Inflammatory macrophage treated with lipopolysaccharide for 4 hours (primary cell): Measurements from ENCODE around the gene CDKL1.
"Not testable (repeated sequence)": the region's sequence is repeated elsewhere in the genome, so short reads cannot be mapped to it uniquely, and the experiment has no call there.

ENCODE experiments used
- DNase-seq: peaks from one replicate; pipeline ENCODE4 v3.0.0-alpha.2; 2020

CDKL1 gene

GRCh38 chr14:50383618-50384225 is 13.0 kb downstream of the CDKL1 start:
- no peak for DNase-seq

- no peak for DNase-seq
Measured at GRCh38 chr14:50381823-50382287, 14.8 kb downstream of the CDKL1 start.

GRCh38 chr14:50381008-50381407 is 15.7 kb downstream of the CDKL1 start:
- DNase-seq, result no peak

DNA sequence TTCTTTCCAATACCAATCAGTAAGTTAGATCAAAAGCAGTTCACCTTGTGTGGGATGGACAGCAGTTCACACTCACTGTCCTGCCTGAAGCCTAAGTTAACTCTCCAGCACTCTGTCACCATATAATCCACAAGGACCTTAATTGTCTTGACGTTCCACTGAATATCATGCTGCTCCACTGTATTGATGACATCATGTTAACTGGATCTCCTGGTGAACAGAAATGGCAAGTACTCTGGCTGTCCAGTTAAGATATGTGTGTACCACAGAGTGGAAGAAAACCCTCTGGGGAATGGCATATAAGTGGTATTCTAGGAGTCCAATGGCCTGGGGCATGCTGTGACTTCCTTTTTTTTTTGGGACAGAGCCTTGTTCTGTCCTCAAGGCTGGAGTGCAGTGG is 16.2 kb downstream of the CDKL1 start:
- DNase-seq, result no peak

- DNase-seq, result no peak
Measured at GRCh38 chr14:50379563-50379962, 17.1 kb downstream of the CDKL1 start.

- DNase-seq, result no peak
Measured at GRCh38 chr14:50377550-50378085, 19.1 kb downstream of the CDKL1 start.

GRCh38 chr14:50375760-50376159 is 20.9 kb downstream of the CDKL1 start:
- no peak for DNase-seq

DNA sequence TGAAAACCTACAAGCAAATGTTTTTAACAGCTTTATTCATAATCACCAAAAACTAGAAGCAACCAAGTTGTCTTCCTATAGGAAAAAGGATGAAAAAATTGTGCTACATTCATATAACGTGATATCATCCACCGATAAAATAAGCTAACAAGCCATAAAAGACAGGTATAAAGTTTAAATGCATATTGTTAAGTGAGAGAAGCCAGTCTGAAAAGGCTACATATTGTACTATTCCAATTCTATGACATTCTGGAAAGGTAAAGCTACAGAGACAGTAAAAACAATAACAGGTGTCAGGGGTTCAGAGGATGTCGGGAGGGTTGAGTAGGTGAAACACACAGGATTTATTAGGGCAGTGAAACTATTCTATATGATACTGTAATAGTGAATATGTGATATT is 22.7 kb downstream of the CDKL1 start:
- no peak for DNase-seq

DNA sequence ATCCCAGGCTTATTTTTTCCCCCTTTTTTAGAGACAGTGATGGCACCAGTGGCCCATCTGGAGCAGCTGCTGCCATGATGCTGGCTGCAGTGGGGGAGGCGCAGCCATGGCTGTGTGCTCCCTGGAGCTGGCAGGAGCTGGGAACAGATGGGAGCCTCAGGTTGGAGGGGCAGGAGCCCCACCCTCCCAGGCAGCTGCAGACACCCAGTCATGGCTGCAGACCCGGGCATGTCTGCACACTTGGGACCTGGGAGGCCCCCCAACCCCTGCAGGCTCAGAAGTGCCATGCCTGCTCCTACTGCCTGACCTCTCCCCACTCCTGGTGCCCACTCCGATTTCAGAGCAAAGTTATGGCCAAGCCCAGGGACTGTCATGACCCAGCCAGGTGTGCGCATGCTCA is 25.1 kb downstream of the CDKL1 start:
- no peak for DNase-seq

DNA sequence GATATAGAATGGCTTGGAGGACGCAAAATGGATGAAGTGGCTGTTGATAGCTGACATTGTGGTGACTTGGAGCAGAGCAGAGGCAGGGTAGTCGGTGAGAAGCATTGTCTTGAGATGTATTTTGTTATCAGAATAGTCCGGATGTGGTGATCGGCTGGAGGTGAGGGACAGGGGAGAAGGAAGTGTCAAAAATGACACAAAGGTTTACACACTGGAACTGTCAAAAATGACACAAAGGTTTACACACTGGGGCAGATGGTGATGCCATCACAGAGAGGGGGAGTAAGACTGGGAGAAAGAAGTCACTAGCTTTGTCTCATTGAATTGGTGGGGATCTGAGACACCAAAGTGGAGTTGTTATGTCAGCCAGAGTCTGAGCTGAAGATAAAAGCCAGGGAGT is 30.1 kb downstream of the CDKL1 start:
- DNase-seq, result no peak

DNA sequence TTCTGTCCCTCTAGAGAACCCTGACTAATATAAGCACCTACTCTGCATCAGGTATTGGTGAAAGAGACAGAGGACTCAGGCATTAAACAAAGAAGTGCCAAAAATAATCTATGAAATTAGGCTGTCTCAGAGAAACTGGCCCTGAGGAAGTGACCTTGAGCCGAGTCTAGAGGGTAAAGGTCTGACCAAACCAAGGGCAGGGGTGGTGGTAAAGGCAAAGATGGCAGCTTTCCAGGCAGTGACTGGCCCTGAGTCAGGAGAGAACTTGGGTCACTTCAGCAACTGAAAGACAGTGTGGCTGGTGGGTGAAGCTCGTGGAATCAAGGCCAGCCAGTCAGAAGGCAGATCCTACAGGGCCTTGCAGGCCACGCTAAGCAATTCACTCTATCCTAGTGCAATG is 30.6 kb downstream of the CDKL1 start:
- DNase-seq, result no peak

DNA sequence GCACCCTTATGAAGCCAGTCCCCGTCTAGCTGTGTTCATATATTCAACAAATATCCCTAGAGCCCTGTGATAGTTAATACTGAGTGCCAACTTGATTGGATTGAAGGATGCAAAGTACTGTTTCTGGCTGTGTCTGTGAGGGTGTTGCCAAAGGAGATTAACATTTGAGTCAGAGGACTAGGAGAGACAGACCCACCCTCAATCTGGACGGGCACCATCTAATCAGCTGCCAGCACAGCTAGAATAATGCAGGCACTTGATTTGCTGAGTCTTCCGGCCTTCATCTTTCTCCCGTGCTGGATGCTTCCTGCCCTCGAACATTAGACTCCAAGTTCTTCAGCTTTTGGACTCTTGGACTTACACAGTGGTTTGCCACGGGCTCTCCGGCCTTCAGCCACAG is 31.1 kb downstream of the CDKL1 start:
- not testable (repeated sequence) for DNase-seq

GRCh38 chr14:50364792-50365191 is 31.9 kb downstream of the CDKL1 start:
- DNase-seq, result no peak

DNA sequence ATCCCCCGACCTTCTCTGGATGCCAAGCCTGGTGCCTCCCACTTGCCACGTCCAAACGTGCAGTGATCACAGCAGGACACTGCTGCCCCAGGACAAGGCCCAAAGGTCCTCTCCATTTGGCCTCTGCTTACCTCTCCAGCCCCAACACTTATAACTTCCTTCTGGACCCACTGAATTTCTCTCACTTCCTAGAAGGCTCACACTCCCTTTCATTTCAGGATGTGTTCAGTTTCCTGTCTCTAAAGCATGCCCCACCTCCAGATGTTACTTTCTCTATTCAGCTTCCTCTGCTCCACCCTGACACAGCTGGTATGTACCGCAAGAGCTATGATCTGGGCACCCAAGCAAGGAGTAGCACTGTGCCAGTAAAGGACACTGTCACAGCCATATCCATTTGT is 33.0 kb downstream of the CDKL1 start:
- peak; percentile 91 for DNase-seq

DNA sequence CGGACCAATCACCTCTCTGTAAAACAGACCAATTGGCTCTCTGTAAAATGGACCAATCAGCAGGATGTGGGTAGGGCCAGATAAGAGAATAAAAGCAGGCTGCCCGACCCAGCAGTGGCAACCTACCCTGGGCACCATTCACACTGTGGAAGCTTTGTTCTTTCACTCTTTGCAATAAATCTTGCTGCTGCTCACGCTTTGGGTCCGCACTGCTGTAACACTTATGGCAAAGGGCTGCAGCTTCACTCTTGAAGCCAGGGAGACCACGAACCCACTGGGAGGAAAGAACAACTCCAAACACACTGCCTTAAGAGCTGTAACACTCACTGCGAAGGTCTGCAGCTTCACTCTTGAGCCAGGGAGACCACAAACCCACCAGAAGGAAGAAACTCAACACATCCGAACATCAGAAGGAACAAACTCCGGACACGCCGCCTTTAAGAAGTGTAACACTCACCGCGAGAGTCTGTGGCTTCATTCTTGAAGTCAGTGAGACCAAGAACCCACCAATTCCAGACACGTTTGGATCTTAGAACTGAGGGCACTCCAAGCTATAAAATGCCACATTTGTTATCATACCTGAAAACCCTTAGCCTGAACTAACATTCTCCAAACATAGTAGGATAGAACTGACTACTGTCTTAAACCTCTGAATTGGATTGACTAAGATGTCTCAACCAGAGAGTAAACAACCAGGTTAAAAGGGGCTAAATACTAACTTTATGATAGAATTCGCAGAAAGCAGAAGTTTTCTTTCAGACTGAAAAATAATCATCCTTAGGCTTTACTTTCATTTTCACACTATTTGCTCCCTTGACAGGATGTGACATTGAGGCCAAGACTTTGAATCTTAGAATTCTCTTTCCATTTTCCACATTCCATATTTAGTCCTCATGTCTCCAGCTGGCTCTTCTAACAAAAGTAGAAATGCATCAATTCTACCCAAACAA is 33.6 kb downstream of the CDKL1 start:
- peak; percentile 56 for DNase-seq

DNA sequence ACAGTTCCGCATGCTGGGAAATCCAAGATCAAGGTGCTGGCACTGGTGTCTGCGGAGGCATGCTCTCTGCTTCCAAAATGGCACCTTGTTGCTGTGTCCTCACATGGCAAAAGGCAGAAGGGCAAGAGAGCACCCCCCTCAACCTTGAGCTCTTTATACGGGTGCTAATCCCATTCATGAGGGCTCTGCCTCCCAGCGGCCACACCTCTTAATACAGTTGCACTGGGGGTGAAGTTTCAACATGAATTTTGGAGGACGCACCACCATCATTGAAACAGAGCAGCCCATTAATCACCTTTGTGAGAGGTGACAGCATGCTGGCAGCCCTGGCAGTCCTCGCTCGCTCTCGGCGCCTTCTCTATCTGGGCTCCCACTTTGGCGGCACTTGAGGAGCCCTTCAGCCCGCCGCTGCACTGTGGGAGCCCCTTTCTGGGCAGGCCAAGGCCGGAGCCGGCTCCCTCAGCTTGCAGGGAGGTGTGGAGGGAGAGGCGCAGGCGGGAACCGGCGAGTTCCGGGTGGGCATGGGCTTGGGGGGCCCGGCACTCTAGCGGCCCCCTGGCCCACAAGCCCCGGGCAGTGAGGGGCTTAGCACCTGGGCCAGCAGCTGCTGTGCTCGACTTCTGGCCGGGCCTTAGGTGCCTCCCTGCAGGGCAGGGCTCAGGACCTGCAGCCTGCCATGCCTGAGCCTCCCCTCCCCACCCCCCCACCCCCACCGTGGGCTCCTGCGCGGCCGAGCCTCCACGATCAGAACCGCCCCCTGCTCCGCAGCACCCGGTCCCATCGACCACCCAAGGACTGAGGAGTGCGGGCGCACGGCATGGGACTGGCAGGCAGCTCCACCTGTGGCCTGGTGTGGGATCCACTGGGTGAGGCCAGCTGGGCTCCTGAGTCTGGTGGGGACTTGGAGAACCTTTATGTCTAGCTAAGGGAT is 34.9 kb downstream of the CDKL1 start:
- not testable (repeated sequence) for DNase-seq

DNA sequence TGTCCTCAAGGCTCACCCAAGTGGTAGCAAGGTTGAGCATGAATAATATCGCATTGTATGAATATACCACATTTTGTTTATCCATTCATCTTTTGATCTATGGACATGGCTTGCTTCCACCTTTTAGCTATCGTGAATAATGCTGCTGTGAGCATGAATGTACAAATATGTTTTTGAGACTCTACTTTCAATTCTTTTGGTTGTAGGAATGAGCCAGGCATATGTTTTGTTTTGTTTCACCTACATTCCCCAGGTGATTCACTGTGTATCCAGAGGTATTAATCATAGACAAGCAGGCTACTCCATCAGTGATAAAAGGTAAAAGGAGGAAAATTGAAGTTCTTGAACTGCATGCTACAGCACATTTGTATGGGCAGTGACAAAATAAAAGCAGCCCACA is 35.8 kb downstream of the CDKL1 start:
- DNase-seq, result no peak

- DNase-seq, result no peak
Measured at GRCh38 chr14:50360093-50360492, 36.6 kb downstream of the CDKL1 start.

- no peak for DNase-seq
Measured at GRCh38 chr14:50359631-50360030, 37.0 kb downstream of the CDKL1 start.

DNA sequence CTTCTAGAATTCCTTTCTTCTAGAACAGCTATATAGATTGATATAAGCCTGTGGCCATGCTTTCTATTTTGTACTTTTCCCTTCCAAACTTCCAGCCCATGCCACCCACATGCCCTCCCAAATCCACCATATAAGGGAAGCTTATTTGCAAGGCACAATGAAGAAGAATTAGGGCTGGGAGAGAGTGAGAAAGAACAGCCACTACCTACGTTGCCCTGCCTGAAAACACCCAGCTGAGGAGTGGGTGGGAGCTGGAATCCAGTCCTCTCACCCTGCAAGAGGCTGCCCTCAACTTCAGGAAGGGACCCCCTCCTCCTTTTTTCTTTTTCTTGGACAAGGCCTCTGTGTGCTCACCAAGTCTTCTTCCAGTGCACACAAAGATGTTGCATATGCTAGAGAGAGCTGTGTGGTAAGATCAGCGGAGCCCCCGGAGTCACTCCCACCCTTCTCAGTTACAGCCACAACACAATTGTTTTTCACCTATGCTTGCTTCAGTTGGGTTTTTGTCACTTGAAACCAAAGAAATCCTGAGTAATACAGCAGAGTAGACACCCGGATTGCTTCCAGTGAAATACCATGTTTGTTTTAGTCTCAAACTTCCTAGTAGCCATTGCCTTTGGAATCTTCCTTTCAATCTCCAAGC is 38.8 kb downstream of the CDKL1 start:
- no peak for DNase-seq

GRCh38 chr14:50357124-50357523 is 39.6 kb downstream of the CDKL1 start:
- DNase-seq, result no peak

GRCh38 chr14:50356283-50356682 is 40.4 kb downstream of the CDKL1 start:
- DNase-seq, result not testable (repeated sequence)
